Keratinocyte (primary cell): Measurements from ENCODE around the gene GRIA1. TPM values are rescaled to one million over a fixed set of nuclear protein-coding genes. Genes with fewer than 3 reads are reported as not detected.

ENCODE experiments used
- DNase-seq: peaks from one replicate; pipeline ENCODE4 v3.0.0-alpha.2; 2011; ENCODE audit warnings: low read depth, missing footprints, low spot score
- FAIRE-seq: peaks from 2 replicates; lab custom pipeline; 2011; peaks lifted over from hg19 to GRCh38; lab: Jason Lieb, UNC
- H2AFZ ChIP-seq: 2 replicates; pipeline ENCODE4 v1.6.0; 2012; ENCODE audit warnings: low read length, control low read depth, inconsistent platforms; ENCODE audit not compliant: control insufficient read depth
- H3K27ac ChIP-seq: 2 replicates; pipeline ENCODE4 v1.5.1; 2011; ENCODE audit warnings: low read length; ENCODE audit not compliant: control insufficient read depth, insufficient read depth
- H3K27me3 ChIP-seq: 3 replicates; pipeline ENCODE4 v1.6.0; 2011; ENCODE audit warnings: low read length; ENCODE audit not compliant: control insufficient read depth, insufficient read depth; ENCODE audit errors: extremely low read depth
- H3K36me3 ChIP-seq, 2 experiments: 2 replicates in 1 of 2; 3 replicates in 1 of 2; pipeline ENCODE4 v1.5.1; 2011; ENCODE audit warnings: low read length in 2 of 2, mild to moderate bottlenecking in 1 of 2; ENCODE audit not compliant: control insufficient read depth in 2 of 2, insufficient read depth in 2 of 2; ENCODE audit errors: extremely low read depth in 1 of 2
- H3K4me1 ChIP-seq: 3 replicates; pipeline ENCODE4 v1.5.1; 2011; ENCODE audit warnings: low read length; ENCODE audit not compliant: control insufficient read depth, insufficient read depth; ENCODE audit errors: extremely low read depth
- H3K4me2 ChIP-seq: 3 replicates; pipeline ENCODE4 v1.6.0; 2011; ENCODE audit warnings: low read depth, low read length; ENCODE audit not compliant: control insufficient read depth, insufficient read depth; ENCODE audit errors: extremely low read depth
- H3K4me3 ChIP-seq, 3 experiments: fragments of 200-600 bp in 1 of 3; sonication (generic) in 1 of 3; 2 replicates in 2 of 3; 3 replicates in 1 of 3; pipeline ENCODE4 v1.5.1; 2011 to 2016; ENCODE audit warnings: low read length in 3 of 3, mild to moderate bottlenecking in 3 of 3, control low read depth in 2 of 3, inconsistent platforms in 1 of 3, low read depth in 1 of 3, mixed read lengths in 1 of 3, mixed run types in 1 of 3, moderate library complexity in 1 of 3; ENCODE audit not compliant: control insufficient read depth in 2 of 3, insufficient read depth in 2 of 3; ENCODE audit errors: extremely low read depth in 1 of 3
- H3K79me2 ChIP-seq: 2 replicates; pipeline ENCODE4 v1.6.0; 2012; ENCODE audit warnings: low read length; ENCODE audit not compliant: control insufficient read depth, insufficient read depth
- H3K9ac ChIP-seq: 3 replicates; pipeline ENCODE4 v1.6.0; 2011; ENCODE audit warnings: low read length; ENCODE audit not compliant: control insufficient read depth, insufficient read depth; ENCODE audit errors: extremely low read depth
- H3K9me1 ChIP-seq: 3 replicates; pipeline ENCODE4 v1.6.0; 2011; ENCODE audit warnings: low read length; ENCODE audit not compliant: control insufficient read depth, insufficient read depth; ENCODE audit errors: extremely low read depth
- H3K9me3 ChIP-seq: 2 replicates; pipeline ENCODE4 v1.5.1; 2012; ENCODE audit warnings: low read depth, low read length; ENCODE audit not compliant: control insufficient read depth
- H4K20me1 ChIP-seq: 3 replicates; pipeline ENCODE4 v1.6.0; 2011; ENCODE audit warnings: low read length; ENCODE audit not compliant: control insufficient read depth, insufficient read depth; ENCODE audit errors: extremely low read depth
- EZH2 ChIP-seq: IDR thresholded peaks from one replicate; pipeline ENCODE4 v1.6.1; 2012; ENCODE audit warnings: inconsistent platforms, mild to moderate bottlenecking, low read length, moderate library complexity
- dilution Hi-C: fragments of 300-500 bp; cut with MboI; formaldehyde crosslinking; loops from one replicate; pipeline ENCODE4 v1.7.0; 2020; ENCODE audit warnings: low sequenced_read_pairs; ENCODE audit not compliant: extremely low pct_ligation_motif_present
- polyA plus RNA-seq, 5 experiments: library from polyadenylated mRNA; depleted of rRNA in 3 of 5; stranded (reverse) in 3 of 5; stranded (forward) in 1 of 5; unstranded in 1 of 5; fragments of >200 nt; gene quantifications; 1 replicate in 1 of 5; 2 replicates in 3 of 5; 3 replicates in 1 of 5; pipeline versions ENCODE4 v1.2.1 to v1.2.3, GENCODE V29; 2011 to 2012; ENCODE audit warnings: missing spikeins in 2 of 5, low read depth in 1 of 5, low replicate concordance in 1 of 5
- TF ChIP-seq, protein P1 (sequence below), 3 experiments: IDR thresholded peaks in 1 of 3; conservative IDR thresholded peaks in 1 of 3; optimal IDR thresholded peaks in 1 of 3; 2 replicates in 2 of 3; 3 replicates in 1 of 3; pipeline versions ENCODE3 to v1.5.1; 2011; ENCODE audit warnings: low read length in 3 of 3, mild to moderate bottlenecking in 3 of 3, moderate library complexity in 2 of 3, control low read depth in 1 of 3, inconsistent platforms in 1 of 3; ENCODE audit not compliant: insufficient read depth in 2 of 3; ENCODE audit errors: extremely low read depth in 1 of 3

Gene GRIA1
- polyA plus RNA-seq, 1 donor (not counting 4 experiments of a cell fraction or from before 2014, with no cell fraction given), result not detected

- Histone ChIP-seq H3K9me1 (no peaks in the 10 kb centered on the region), H3K36me3 (no peaks in the 10 kb centered on the region), H3K9ac (no peak overlapping the region), H3K4me1 (peaks cover 11% of the 10 kb centered on the region), H3K27me3 (no peaks in the 10 kb centered on the region), H2AFZ (no peak overlapping the region), H3K4me3 (no peak overlapping the region), H3K79me2 (no peaks in the 10 kb centered on the region), H4K20me1 (no peaks in the 10 kb centered on the region), H3K27ac (no peak overlapping the region), H3K9me3 (no peaks in the 10 kb centered on the region), H3K4me2 (no peak overlapping the region)
- FAIRE-seq (no peak), DNase-seq (no peak)
- TF ChIP-seq, protein P1, sequence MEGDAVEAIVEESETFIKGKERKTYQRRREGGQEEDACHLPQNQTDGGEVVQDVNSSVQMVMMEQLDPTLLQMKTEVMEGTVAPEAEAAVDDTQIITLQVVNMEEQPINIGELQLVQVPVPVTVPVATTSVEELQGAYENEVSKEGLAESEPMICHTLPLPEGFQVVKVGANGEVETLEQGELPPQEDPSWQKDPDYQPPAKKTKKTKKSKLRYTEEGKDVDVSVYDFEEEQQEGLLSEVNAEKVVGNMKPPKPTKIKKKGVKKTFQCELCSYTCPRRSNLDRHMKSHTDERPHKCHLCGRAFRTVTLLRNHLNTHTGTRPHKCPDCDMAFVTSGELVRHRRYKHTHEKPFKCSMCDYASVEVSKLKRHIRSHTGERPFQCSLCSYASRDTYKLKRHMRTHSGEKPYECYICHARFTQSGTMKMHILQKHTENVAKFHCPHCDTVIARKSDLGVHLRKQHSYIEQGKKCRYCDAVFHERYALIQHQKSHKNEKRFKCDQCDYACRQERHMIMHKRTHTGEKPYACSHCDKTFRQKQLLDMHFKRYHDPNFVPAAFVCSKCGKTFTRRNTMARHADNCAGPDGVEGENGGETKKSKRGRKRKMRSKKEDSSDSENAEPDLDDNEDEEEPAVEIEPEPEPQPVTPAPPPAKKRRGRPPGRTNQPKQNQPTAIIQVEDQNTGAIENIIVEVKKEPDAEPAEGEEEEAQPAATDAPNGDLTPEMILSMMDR (optimal IDR thresholded peaks at IDR 0.05 in 1 of 3, IDR thresholded peaks at IDR 0.05 in 1 of 3, conservative IDR thresholded peaks at IDR 0.05 in 1 of 3; ENCODE audit: extremely low read depth in 1 of 3, insufficient read depth in 2 of 3, low read length in 3 of 3), result no peak
- no peak for TF ChIP-seq EZH2
- dilution Hi-C loops, result no loop called here
Observed at GRCh38 chr5:153658149-153658548, 167.7 kb downstream of the GRIA1 start.

DNA sequence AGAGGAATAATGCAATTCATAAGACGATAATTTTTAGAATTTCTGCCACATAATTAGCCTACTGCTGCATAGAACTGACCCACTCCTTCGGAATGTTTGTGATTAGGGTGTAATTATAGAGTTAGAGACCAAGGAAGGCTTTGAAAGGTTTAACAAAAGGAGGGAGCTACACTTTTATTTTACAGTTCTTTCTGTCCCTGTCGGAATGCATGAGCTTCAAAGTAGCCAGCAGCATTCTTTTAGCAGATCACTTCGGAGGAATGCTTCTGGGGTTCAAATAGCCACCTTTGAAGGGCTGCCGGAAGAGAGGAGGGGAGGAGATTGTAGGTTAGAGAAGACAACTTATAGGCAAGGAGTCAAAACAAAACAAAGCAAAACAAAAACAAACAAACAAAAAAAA is 168.1 kb downstream of the GRIA1 start:
- Histone ChIP-seq H3K4me2 (no peak overlapping the region), H3K36me3 (no peaks in the 10 kb centered on the region), H3K4me3 (no peak overlapping the region), H3K79me2 (no peaks in the 10 kb centered on the region), H3K9me1 (no peaks in the 10 kb centered on the region), H3K27me3 (no peaks in the 10 kb centered on the region), H2AFZ (no peak overlapping the region), H4K20me1 (no peaks in the 10 kb centered on the region), H3K9me3 (no peaks in the 10 kb centered on the region), H3K4me1 (peaks cover 11% of the 10 kb centered on the region), H3K9ac (no peak overlapping the region), H3K27ac (no peak overlapping the region)
- FAIRE-seq (no peak), DNase-seq (no peak)
- dilution Hi-C loops, result no loop called here
- no peak for TF ChIP-seq EZH2
- TF ChIP-seq, protein P1 (optimal IDR thresholded peaks at IDR 0.05 in 1 of 3, IDR thresholded peaks at IDR 0.05 in 1 of 3, conservative IDR thresholded peaks at IDR 0.05 in 1 of 3; ENCODE audit: extremely low read depth in 1 of 3, insufficient read depth in 2 of 3, low read length in 3 of 3), result no peak
